ENCODE measurements around the gene GRIK4. TPM values are rescaled to one million over a fixed set of nuclear protein-coding genes. Genes with fewer than 3 reads are reported as not detected.

Gene GRIK4
- total RNA-seq, 2 experiments from 2014 or later = not detected

GRCh38 chr11:120858740-120859139 is 347.2 kb downstream of the GRIK4 start:
- Histone ChIP-seq H3K4me3 (ENCODE audit: low read length) (no peak overlapping the region), H3K4me1 (ENCODE audit: insufficient read depth, low read length) (no peaks in the 10 kb centered on the region), H3K27ac (ENCODE audit: low read depth in 1 of 2, low read length in 2 of 2) (no peak overlapping the region), H3K9me3 (ENCODE audit: control insufficient read depth in 1 of 2, insufficient read depth in 1 of 2, low read length in 2 of 2) (no peaks in the 10 kb centered on the region), H3K27me3 (ENCODE audit: control insufficient read depth in 1 of 2, insufficient read depth in 2 of 2, low read length in 2 of 2) (no peaks in the 10 kb centered on the region), H3K36me3 (ENCODE audit: insufficient read depth, low read length) (no peaks in the 10 kb centered on the region)
- ChIA-PET POLR2A (no interaction called here), CTCF (no interaction called here)
- Mint-ChIP-seq H3K4me3 (no peak overlapping the region), H3K9me3 (no peaks in the 10 kb centered on the region), H3K27ac (no peak overlapping the region), H3K36me3 (ENCODE audit: low read depth) (no peaks in the 10 kb centered on the region), H3K27me3 (peaks cover 17% of the 10 kb centered on the region), H3K4me1 (ENCODE audit: low read depth) (no peaks in the 10 kb centered on the region)
- ATAC-seq (ENCODE audit: poor library complexity) (no peak), DNase-seq (no peak)
- intact Hi-C loops (cut with DNase I, micrococcal nuclease) = no loop called here
- TF ChIP-seq CTCF (IDR thresholded peaks at IDR 0.05) = no peak

GRCh38 chr11:120859552-120860295 is 348.2 kb downstream of the GRIK4 start:
- no peak overlapping the region for H3K27ac Mint-ChIP-seq

GRCh38 chr11:120863359-120863758 is 351.8 kb downstream of the GRIK4 start:
- no peaks in the 10 kb centered on the region for H3K36me3 Mint-ChIP-seq (ENCODE audit: low read depth)
- Histone ChIP-seq H3K27me3 (ENCODE audit: control insufficient read depth in 1 of 2, insufficient read depth in 2 of 2, low read length in 2 of 2) (no peaks in the 10 kb centered on the region), H3K4me1 (ENCODE audit: insufficient read depth, low read length) (no peaks in the 10 kb centered on the region), H3K4me3 (ENCODE audit: low read length) (no peak overlapping the region), H3K9me3 (ENCODE audit: control insufficient read depth in 1 of 2, insufficient read depth in 1 of 2, low read length in 2 of 2) (no peaks in the 10 kb centered on the region), H3K36me3 (ENCODE audit: insufficient read depth, low read length) (no peaks in the 10 kb centered on the region), H3K27ac (ENCODE audit: low read depth in 1 of 2, low read length in 2 of 2) (no peak overlapping the region)
- no peaks in the 10 kb centered on the region for H3K4me1 Mint-ChIP-seq (ENCODE audit: low read depth)
- ChIA-PET CTCF (no interaction called here), POLR2A (no interaction called here)
- DNase-seq (no peak), ATAC-seq (ENCODE audit: poor library complexity) (no peak)
- no peak overlapping the region for H3K27ac Mint-ChIP-seq
- TF ChIP-seq CTCF (IDR thresholded peaks at IDR 0.05) = no peak
- H3K4me3 Mint-ChIP-seq = no peak overlapping the region
- H3K9me3 Mint-ChIP-seq = no peaks in the 10 kb centered on the region
- peaks cover 28% of the 10 kb centered on the region for H3K27me3 Mint-ChIP-seq
- intact Hi-C loops (cut with DNase I, micrococcal nuclease) = no loop called here

More at GRCh38 chr11:120859552-120860295, 348.2 kb downstream of the GRIK4 start:
- Mint-ChIP-seq H3K36me3 (ENCODE audit: low read depth) (no peaks in the 10 kb centered on the region), H3K9me3 (no peaks in the 10 kb centered on the region), H3K4me3 (no peak overlapping the region), H3K27me3 (peaks cover 17% of the 10 kb centered on the region), H3K4me1 (ENCODE audit: low read depth) (no peaks in the 10 kb centered on the region)
- ChIA-PET POLR2A (no interaction called here), CTCF (no interaction called here)
- ATAC-seq (ENCODE audit: poor library complexity) = no peak
- H3K27ac ChIP-seq (ENCODE audit: low read depth in 1 of 2, low read length in 2 of 2) = no peak overlapping the region
- no peaks in the 10 kb centered on the region for H3K27me3 ChIP-seq (ENCODE audit: control insufficient read depth in 1 of 2, insufficient read depth in 2 of 2, low read length in 2 of 2)
- H3K4me3 ChIP-seq (ENCODE audit: low read length) = no peak overlapping the region
- TF ChIP-seq CTCF (IDR thresholded peaks at IDR 0.05) = no peak
- H3K36me3 ChIP-seq (ENCODE audit: insufficient read depth, low read length) = no peaks in the 10 kb centered on the region
- DNase-seq = no peak
- H3K9me3 ChIP-seq (ENCODE audit: control insufficient read depth in 1 of 2, insufficient read depth in 1 of 2, low read length in 2 of 2) = no peaks in the 10 kb centered on the region
- H3K4me1 ChIP-seq (ENCODE audit: insufficient read depth, low read length) = no peaks in the 10 kb centered on the region
- intact Hi-C loops (cut with DNase I, micrococcal nuclease) = no loop called here

Data from CD4-positive, alpha-beta T cell (primary cell).